Measurements from ENCODE around the gene SLC30A2.

- TF ChIP-seq RNF2 (conservative IDR thresholded peaks at IDR 0.05; ENCODE audit: low read depth) (no peak), HNRNPLL (IDR thresholded peaks at IDR 0.05; ENCODE audit: low read depth, low read length, poor library complexity, severe bottlenecking) (no peak)
Measured at GRCh38 chr1:25993197-25993951, 52.5 kb downstream of the SLC30A2 start.
